Gastrocnemius medialis (tissue), 4 donors: ENCODE data around the gene NUTM2G.
"Not testable (repeated sequence)": the region's sequence is repeated elsewhere in the genome, so short reads cannot be mapped to it uniquely, and the experiment has no call there.

Experiments
- CTCF ChIP-seq, 5 experiments: fragments of 450-650 bp in 3 of 5; fragments of 200-600 bp in 2 of 5; sonication (generic) in 2 of 5; IDR thresholded peaks in 4 of 5; conservative IDR thresholded peaks in 1 of 5; 1 replicate in 4 of 5; 2 replicates in 1 of 5; pipeline ENCODE4 v1.5.1; 2016 to 2019; ENCODE audit warnings: antibody characterized with exemption in 5 of 5, mild to moderate bottlenecking in 3 of 5, moderate library complexity in 3 of 5
- POLR2A ChIP-seq, 2 donors: fragments of 450-650 bp; IDR thresholded peaks; one replicate each; pipeline ENCODE4 v1.6.1; 2017; ENCODE audit warnings: antibody characterized with exemption in 2 of 2, mild to moderate bottlenecking in 2 of 2, moderate library complexity in 2 of 2

DNA sequence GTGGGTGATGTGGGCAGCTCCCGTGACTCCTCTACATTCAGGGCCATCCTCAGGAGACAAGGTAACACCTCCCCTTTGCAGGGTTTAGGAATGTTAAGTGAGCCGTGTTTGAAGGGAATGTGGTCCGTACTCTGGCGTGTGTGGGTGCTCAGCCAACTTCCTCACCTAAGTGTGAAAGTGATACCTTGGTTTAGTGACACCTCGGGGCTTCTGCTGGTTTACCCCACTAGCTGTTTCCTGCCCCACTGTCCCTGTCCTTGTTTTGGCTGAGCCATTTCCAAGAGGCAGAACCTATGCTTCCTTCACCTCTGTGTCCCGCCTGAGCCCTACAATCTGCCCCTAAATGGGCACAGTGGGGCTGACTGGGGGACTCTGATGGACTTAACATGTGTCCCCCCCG is 12.3 kb downstream of the NUTM2G start:
- not testable (repeated sequence) for TF ChIP-seq CTCF (IDR thresholded peaks at IDR 0.05 in 4 of 5, conservative IDR thresholded peaks at IDR 0.05 in 1 of 5); POLR2A (IDR thresholded peaks at IDR 0.05)
